ENCODE data around the gene ST7. TPM values are rescaled to one million over a fixed set of nuclear protein-coding genes. Genes with fewer than 3 reads are reported as not detected.

Gene ST7
- polyA plus RNA-seq, 1 donor from 2014 or later: 76.8 TPM

DNA sequence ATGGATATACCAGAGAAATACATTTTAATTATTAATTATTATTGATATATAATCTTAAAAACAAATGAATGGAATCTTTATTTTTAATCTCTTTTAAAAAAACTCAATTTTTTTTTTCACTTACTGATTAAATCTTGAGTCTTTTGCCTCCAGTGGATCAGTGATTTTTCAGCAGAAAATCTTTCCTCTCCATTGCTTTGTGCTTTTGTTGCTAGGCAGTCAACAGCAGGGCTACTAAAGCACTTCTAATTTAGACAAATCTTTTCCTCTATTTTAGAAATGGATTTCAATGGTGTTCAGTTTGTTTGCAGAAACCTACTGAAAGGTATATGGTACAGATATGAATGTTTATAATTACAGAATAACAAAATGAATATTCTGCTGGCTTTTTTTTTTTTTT is 143.6 kb downstream of the ST7 start:
- Histone ChIP-seq H3K36me3 (ENCODE audit: insufficient read depth, low read length) (peaks cover 7% of the 10 kb centered on the region), H3K9me2 (ENCODE audit: insufficient read depth, low read length) (no peaks in the 10 kb centered on the region), H3F3A (ENCODE audit: insufficient read depth, low read length, poor library complexity, severe bottlenecking) (no peaks in the 10 kb centered on the region), H2AFZ (ENCODE audit: low read depth, low read length) (no peak overlapping the region), H3K27ac (ENCODE audit: low read length) (peak overlapping the region; percentile 56), H3K79me2 (replicated peaks; ENCODE audit: insufficient read depth, low read length) (peaks cover 13% of the 10 kb centered on the region), H3K27me3 (ENCODE audit: insufficient read depth, low read depth, low read length) (no peaks in the 10 kb centered on the region), H3K9ac (ENCODE audit: low read length) (peak overlapping the region; percentile 33), H4K20me1 (ENCODE audit: insufficient read depth) (no peaks in the 10 kb centered on the region), H3K4me3 (ENCODE audit: low read length) (no peak overlapping the region), H3K9me3 (ENCODE audit: low read length) (no peaks in the 10 kb centered on the region), H3K4me2 (ENCODE audit: low read length) (peak overlapping the region; percentile 0)
- TF ChIP-seq, protein P1, sequence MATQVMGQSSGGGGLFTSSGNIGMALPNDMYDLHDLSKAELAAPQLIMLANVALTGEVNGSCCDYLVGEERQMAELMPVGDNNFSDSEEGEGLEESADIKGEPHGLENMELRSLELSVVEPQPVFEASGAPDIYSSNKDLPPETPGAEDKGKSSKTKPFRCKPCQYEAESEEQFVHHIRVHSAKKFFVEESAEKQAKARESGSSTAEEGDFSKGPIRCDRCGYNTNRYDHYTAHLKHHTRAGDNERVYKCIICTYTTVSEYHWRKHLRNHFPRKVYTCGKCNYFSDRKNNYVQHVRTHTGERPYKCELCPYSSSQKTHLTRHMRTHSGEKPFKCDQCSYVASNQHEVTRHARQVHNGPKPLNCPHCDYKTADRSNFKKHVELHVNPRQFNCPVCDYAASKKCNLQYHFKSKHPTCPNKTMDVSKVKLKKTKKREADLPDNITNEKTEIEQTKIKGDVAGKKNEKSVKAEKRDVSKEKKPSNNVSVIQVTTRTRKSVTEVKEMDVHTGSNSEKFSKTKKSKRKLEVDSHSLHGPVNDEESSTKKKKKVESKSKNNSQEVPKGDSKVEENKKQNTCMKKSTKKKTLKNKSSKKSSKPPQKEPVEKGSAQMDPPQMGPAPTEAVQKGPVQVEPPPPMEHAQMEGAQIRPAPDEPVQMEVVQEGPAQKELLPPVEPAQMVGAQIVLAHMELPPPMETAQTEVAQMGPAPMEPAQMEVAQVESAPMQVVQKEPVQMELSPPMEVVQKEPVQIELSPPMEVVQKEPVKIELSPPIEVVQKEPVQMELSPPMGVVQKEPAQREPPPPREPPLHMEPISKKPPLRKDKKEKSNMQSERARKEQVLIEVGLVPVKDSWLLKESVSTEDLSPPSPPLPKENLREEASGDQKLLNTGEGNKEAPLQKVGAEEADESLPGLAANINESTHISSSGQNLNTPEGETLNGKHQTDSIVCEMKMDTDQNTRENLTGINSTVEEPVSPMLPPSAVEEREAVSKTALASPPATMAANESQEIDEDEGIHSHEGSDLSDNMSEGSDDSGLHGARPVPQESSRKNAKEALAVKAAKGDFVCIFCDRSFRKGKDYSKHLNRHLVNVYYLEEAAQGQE (IDR thresholded peaks at IDR 0.05; ENCODE audit: borderline replicate concordance): no peak
- TF ChIP-seq SMC3 (conservative IDR thresholded peaks at IDR 0.05; ENCODE audit: poor library complexity) (no peak), MXI1 (conservative IDR thresholded peaks at IDR 0.05; ENCODE audit: poor library complexity, severe bottlenecking) (no peak), EZH2 (IDR thresholded peaks at IDR 0.05; ENCODE audit: borderline replicate concordance, insufficient read depth, low read length, poor library complexity, severe bottlenecking) (no peak), POLR2AphosphoS5 (IDR thresholded peaks at IDR 0.05) (no peak), EP300 (conservative IDR thresholded peaks at IDR 0.05; ENCODE audit: poor library complexity, severe bottlenecking) (no peak)
- TF ChIP-seq, protein P2, sequence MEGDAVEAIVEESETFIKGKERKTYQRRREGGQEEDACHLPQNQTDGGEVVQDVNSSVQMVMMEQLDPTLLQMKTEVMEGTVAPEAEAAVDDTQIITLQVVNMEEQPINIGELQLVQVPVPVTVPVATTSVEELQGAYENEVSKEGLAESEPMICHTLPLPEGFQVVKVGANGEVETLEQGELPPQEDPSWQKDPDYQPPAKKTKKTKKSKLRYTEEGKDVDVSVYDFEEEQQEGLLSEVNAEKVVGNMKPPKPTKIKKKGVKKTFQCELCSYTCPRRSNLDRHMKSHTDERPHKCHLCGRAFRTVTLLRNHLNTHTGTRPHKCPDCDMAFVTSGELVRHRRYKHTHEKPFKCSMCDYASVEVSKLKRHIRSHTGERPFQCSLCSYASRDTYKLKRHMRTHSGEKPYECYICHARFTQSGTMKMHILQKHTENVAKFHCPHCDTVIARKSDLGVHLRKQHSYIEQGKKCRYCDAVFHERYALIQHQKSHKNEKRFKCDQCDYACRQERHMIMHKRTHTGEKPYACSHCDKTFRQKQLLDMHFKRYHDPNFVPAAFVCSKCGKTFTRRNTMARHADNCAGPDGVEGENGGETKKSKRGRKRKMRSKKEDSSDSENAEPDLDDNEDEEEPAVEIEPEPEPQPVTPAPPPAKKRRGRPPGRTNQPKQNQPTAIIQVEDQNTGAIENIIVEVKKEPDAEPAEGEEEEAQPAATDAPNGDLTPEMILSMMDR (IDR thresholded peaks at IDR 0.05; ENCODE audit: poor library complexity, severe bottlenecking): no peak

DNA sequence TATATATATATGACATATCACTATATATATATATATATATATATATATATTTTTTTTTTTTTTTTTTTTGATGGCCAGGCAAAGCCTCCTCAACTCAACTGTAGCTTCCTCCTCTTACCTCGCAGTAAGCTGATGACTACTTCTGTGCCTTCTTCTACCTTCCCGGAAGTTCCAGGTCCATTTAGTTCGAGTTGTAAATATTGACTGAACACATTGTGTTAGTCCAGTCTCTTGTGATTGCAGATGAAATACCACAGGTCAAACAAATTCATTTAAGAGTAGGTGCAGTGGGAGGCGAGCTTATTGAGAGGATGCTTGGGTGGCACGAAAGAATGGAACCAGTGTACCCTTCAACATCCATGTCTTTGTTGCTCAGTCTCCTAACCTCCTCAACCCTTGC is 144.6 kb downstream of the ST7 start:
- Histone ChIP-seq H3K9me2 (ENCODE audit: insufficient read depth, low read length) (no peaks in the 10 kb centered on the region), H3K9ac (ENCODE audit: low read length) (no peak overlapping the region)

More for the DNA sequence above, 144.6 kb downstream of the ST7 start:
- H3K27ac ChIP-seq (ENCODE audit: low read length): no peak overlapping the region
- no peak overlapping the region for H2AFZ ChIP-seq (ENCODE audit: low read depth, low read length)
- H3K4me3 ChIP-seq (ENCODE audit: low read length): no peak overlapping the region
- no peaks in the 10 kb centered on the region for H3K27me3 ChIP-seq (ENCODE audit: insufficient read depth, low read depth, low read length)
- no peak overlapping the region for H3K4me2 ChIP-seq (ENCODE audit: low read length)
- H3K79me2 ChIP-seq (replicated peaks; ENCODE audit: insufficient read depth, low read length): peaks cover 13% of the 10 kb centered on the region
- no peaks in the 10 kb centered on the region for H3F3A ChIP-seq (ENCODE audit: insufficient read depth, low read length, poor library complexity, severe bottlenecking)
- H3K36me3 ChIP-seq (ENCODE audit: insufficient read depth, low read length): peaks cover 7% of the 10 kb centered on the region
- H4K20me1 ChIP-seq (ENCODE audit: insufficient read depth): no peaks in the 10 kb centered on the region
- H3K9me3 ChIP-seq (ENCODE audit: low read length): no peaks in the 10 kb centered on the region
- TF ChIP-seq POLR2AphosphoS5 (IDR thresholded peaks at IDR 0.05) (no peak), TAF1 (IDR thresholded peaks at IDR 0.05; ENCODE audit: low read depth) (no peak), SMC3 (conservative IDR thresholded peaks at IDR 0.05; ENCODE audit: poor library complexity) (no peak), EP300 (conservative IDR thresholded peaks at IDR 0.05; ENCODE audit: poor library complexity, severe bottlenecking) (no peak), RAD21 (conservative IDR thresholded peaks at IDR 0.05) (no peak), MXI1 (conservative IDR thresholded peaks at IDR 0.05; ENCODE audit: poor library complexity, severe bottlenecking) (no peak), EZH2 (IDR thresholded peaks at IDR 0.05; ENCODE audit: borderline replicate concordance, insufficient read depth, low read length, poor library complexity, severe bottlenecking) (no peak)
- TF ChIP-seq, protein P1 (IDR thresholded peaks at IDR 0.05; ENCODE audit: borderline replicate concordance): no peak
- TF ChIP-seq, protein P2 (IDR thresholded peaks at IDR 0.05; ENCODE audit: poor library complexity, severe bottlenecking): no peak
